Ascending aorta (tissue), 2 donors: ENCODE results near the gene TBC1D10A. TPM values are rescaled to one million over a fixed set of nuclear protein-coding genes. Genes with fewer than 3 reads are reported as not detected.

Experiments
- DNase-seq, 2 donors: peaks; one replicate each; pipeline ENCODE4 v3.0.0-alpha.2; 2019; ENCODE audit warnings: low spot score in 2 of 2
- H3K27ac ChIP-seq, 2 donors: fragments of 200-600 bp; sonication (generic); one replicate each; pipeline ENCODE4 v1.5.1; 2016 to 2017; ENCODE audit warnings: mild to moderate bottlenecking in 1 of 2
- H3K27me3 ChIP-seq: fragments of 200-600 bp; sonication (generic); one replicate; pipeline ENCODE4 v1.5.1; 2017
- H3K36me3 ChIP-seq, 2 donors: fragments of 200-600 bp; sonication (generic); one replicate each; pipeline ENCODE4 v1.5.1; 2016
- H3K4me1 ChIP-seq, 2 donors: fragments of 200-600 bp; sonication (generic); one replicate each; pipeline ENCODE4 v1.5.1; 2016 to 2017; ENCODE audit warnings: mild to moderate bottlenecking in 1 of 2
- H3K4me3 ChIP-seq, 2 donors: fragments of 200-600 bp; sonication (generic); one replicate each; pipeline ENCODE4 v1.5.1; 2016 to 2017; ENCODE audit warnings: mild to moderate bottlenecking in 1 of 2
- H3K9me3 ChIP-seq, 2 donors: fragments of 200-600 bp; sonication (generic); one replicate each; pipeline ENCODE4 v1.5.1; 2016
- CTCF ChIP-seq, 3 experiments: fragments of 200-600 bp in 2 of 3; fragments of 450-650 bp in 1 of 3; sonication (generic) in 2 of 3; IDR thresholded peaks; one replicate each; pipeline ENCODE4 v1.5.1; 2016 to 2019; ENCODE audit warnings: antibody characterized with exemption in 3 of 3, mild to moderate bottlenecking in 1 of 3, moderate library complexity in 1 of 3
- intact Hi-C: fragments of 100-400 bp; cut with DNase I; formaldehyde crosslinking; loops from one replicate; pipeline ENCODE4 v1.15.1; 2023
- total RNA-seq: library from RNA; depleted of rRNA; stranded (reverse); fragments of >200 nt; gene quantifications from one replicate; pipeline ENCODE4 v1.1.0, GENCODE V29; 2016

Gene TBC1D10A
- total RNA-seq, 1 donor from 2014 or later: 107 TPM

- no peaks in the 10 kb centered on the region for H3K9me3 ChIP-seq
- no peaks in the 10 kb centered on the region for H3K27me3 ChIP-seq
- no peaks in the 10 kb centered on the region for H3K36me3 ChIP-seq
- H3K4me3 ChIP-seq: no peak overlapping the region
- intact Hi-C loops: no loop called here
- H3K27ac ChIP-seq: no peak overlapping the region
- TF ChIP-seq CTCF (IDR thresholded peaks at IDR 0.05): no peak
- peaks cover 0 to 7% of the 10 kb centered on the region in 2 donors for H3K4me1 ChIP-seq
- DNase-seq: no peak
These were observed 35.3 kb upstream of the TBC1D10A start for GRCh38 chr22:30361916-30362650.

GRCh38 chr22:30358541-30358940, 31.8 kb upstream of the TBC1D10A start:
- Histone ChIP-seq H3K27me3 (no peaks in the 10 kb centered on the region), H3K4me3 (no peak overlapping the region), H3K27ac (no peak overlapping the region), H3K9me3 (no peaks in the 10 kb centered on the region), H3K4me1 (peaks cover 11 to 24% of the 10 kb centered on the region in 2 donors), H3K36me3 (no peaks in the 10 kb centered on the region)
- TF ChIP-seq CTCF (IDR thresholded peaks at IDR 0.05): no peak
- intact Hi-C loops: no loop called here
- DNase-seq: no peak

GRCh38 chr22:30357650-30358215, 31.0 kb upstream of the TBC1D10A start:
- DNase-seq: no peak
- intact Hi-C loops: no loop called here
- H3K27ac ChIP-seq: no peak overlapping the region
- no peaks in the 10 kb centered on the region for H3K9me3 ChIP-seq
- no peak for TF ChIP-seq CTCF (IDR thresholded peaks at IDR 0.05)
- H3K36me3 ChIP-seq: peaks cover 2 to 4% of the 10 kb centered on the region in 2 donors
- peak overlapping the region; percentile 75 to 97 for H3K4me3 ChIP-seq
- peaks cover 11 to 24% of the 10 kb centered on the region in 2 donors for H3K4me1 ChIP-seq
- no peaks in the 10 kb centered on the region for H3K27me3 ChIP-seq

GRCh38 chr22:30357236-30357570, 30.5 kb upstream of the TBC1D10A start:
- Histone ChIP-seq H3K27me3 (no peaks in the 10 kb centered on the region), H3K36me3 (peaks cover 8 to 9% of the 10 kb centered on the region in 2 donors), H3K9me3 (no peaks in the 10 kb centered on the region), H3K4me3 (peak overlapping the region; percentile 75 to 97), H3K27ac (peak overlapping the region; percentile 92 to 99), H3K4me1 (peaks cover 11 to 24% of the 10 kb centered on the region in 2 donors)
- TF ChIP-seq CTCF (IDR thresholded peaks at IDR 0.05): no peak
- no peak for DNase-seq
- intact Hi-C loops: no loop called here

- peaks cover 13 to 15% of the 10 kb centered on the region in 2 donors for H3K36me3 ChIP-seq
- peak within 1 kb of the TSS; percentile 75 to 97 for H3K4me3 ChIP-seq
- intact Hi-C loops: loop anchor here (1.0 kb wide), 5 partner anchors 29 to 589 kb away; partner anchors contain the start of genes CASTOR1, RNF215, UQCR10 and ZMAT5
- peak within 1 kb of the TSS; percentile 92 to 99 for H3K27ac ChIP-seq
- no peaks in the 10 kb centered on the region for H3K27me3 ChIP-seq
- H3K9me3 ChIP-seq: no peaks in the 10 kb centered on the region
- peaks cover 11 to 24% of the 10 kb centered on the region in 2 donors for H3K4me1 ChIP-seq
- no peak for TF ChIP-seq CTCF (IDR thresholded peaks at IDR 0.05)
- peak; percentile 39 to 92 for DNase-seq
These were observed 29.9 kb upstream of the TBC1D10A start, which contains the start of the genes CCDC157 and SF3A1 for GRCh38 chr22:30356449-30357235. CCDC157 (plus strand) TSS chr22:30357007; CDS start chr22:30366001, 8,994 bp downstream. SF3A1 (minus strand) TSS chr22:30356894; CDS start chr22:30356792, 102 bp downstream.
